Measurements from ENCODE around the gene R3HDM4. TPM values are rescaled to one million over a fixed set of nuclear protein-coding genes. Genes with fewer than 3 reads are reported as not detected.
"Not testable (repeated sequence)": the region's sequence is repeated elsewhere in the genome, so short reads cannot be mapped to it uniquely, and the experiment has no call there.

The R3HDM4 gene
- total RNA-seq, 2 donors from 2014 or later = 19.5 to 30.4 TPM

DNA sequence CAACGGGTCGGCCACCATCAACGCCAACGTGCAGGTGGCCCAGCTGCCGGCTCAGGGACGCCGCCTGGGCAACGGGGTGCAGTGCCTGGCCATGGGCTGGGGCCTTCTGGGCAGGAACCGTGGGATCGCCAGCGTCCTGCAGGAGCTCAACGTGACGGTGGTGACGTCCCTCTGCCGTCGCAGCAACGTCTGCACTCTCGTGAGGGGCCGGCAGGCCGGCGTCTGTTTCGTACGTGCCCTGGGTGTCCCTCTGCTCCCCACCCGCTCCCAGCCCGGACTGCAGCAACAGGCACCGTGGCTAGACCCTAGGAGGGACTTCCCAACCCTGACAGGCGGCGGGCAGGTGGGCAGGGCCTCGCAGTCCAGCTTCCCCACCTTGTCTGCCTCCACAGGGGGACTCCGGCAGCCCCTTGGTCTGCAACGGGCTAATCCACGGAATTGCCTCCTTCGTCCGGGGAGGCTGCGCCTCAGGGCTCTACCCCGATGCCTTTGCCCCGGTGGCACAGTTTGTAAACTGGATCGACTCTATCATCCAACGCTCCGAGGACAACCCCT lies 57.4 kb downstream of the R3HDM4 start:
- TF ChIP-seq, protein P1, sequence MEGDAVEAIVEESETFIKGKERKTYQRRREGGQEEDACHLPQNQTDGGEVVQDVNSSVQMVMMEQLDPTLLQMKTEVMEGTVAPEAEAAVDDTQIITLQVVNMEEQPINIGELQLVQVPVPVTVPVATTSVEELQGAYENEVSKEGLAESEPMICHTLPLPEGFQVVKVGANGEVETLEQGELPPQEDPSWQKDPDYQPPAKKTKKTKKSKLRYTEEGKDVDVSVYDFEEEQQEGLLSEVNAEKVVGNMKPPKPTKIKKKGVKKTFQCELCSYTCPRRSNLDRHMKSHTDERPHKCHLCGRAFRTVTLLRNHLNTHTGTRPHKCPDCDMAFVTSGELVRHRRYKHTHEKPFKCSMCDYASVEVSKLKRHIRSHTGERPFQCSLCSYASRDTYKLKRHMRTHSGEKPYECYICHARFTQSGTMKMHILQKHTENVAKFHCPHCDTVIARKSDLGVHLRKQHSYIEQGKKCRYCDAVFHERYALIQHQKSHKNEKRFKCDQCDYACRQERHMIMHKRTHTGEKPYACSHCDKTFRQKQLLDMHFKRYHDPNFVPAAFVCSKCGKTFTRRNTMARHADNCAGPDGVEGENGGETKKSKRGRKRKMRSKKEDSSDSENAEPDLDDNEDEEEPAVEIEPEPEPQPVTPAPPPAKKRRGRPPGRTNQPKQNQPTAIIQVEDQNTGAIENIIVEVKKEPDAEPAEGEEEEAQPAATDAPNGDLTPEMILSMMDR (IDR thresholded peaks at IDR 0.05) = no peak
- Histone ChIP-seq H3K4me3 (no peak overlapping the region), H3K27ac (no peak overlapping the region), H3K27me3 (peaks cover 0 to 11% of the 10 kb centered on the region in 2 donors), H3K9me3 (no peaks in the 10 kb centered on the region), H3K36me3 (no peaks in the 10 kb centered on the region), H3K4me1 (peaks cover 0 to 19% of the 10 kb centered on the region in 2 donors)
- no peak for DNase-seq (ENCODE audit: low spot score)

DNA sequence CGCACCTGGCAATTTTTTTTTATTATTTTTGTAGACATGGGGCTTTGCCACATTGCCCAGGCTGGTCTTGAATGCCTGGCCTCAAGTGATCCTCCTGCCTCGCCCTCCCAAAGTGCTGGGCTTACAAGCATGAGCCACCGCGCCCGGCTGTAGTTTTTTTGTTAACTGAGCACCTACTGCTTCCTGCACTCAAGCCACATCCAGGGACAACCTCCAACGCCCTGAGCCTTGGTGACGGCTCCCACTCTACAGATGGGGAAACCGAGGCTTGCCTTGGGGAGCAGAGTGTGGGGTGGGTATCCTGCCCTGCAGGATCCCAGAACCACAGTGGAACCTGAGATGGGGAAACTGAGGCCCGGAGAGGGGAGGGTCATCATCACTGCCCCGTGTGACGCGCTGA lies 57.9 kb downstream of the R3HDM4 start:
- H3K27ac ChIP-seq = no peak overlapping the region
- TF ChIP-seq, protein P1 (IDR thresholded peaks at IDR 0.05) = no peak
- DNase-seq (ENCODE audit: low spot score) = no peak
- peaks cover 0 to 6% of the 10 kb centered on the region in 2 donors for H3K27me3 ChIP-seq
- no peak overlapping the region for H3K4me3 ChIP-seq
- peaks cover 0 to 15% of the 10 kb centered on the region in 2 donors for H3K4me1 ChIP-seq
- no peaks in the 10 kb centered on the region for H3K9me3 ChIP-seq
- H3K36me3 ChIP-seq = no peaks in the 10 kb centered on the region

DNA sequence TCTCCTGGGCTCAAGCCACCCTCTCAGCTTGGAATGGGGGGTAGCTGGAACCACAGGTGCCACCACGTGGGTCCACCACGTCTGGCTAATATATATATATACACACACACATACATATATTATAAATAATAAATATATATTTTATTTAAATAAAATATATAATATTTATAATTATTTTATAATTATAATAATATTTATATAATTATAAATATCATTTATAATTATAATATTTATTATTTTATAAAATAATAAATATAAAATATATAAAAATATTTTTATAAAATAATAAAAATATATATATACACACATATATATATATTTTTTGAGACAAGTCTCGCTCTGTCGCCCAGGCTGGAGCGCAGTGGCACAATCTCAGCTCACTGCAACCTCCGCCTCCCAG lies 58.5 kb downstream of the R3HDM4 start:
- Histone ChIP-seq H3K4me1 (peaks cover 0 to 12% of the 10 kb centered on the region in 2 donors), H3K4me3 (no peak overlapping the region), H3K36me3 (no peaks in the 10 kb centered on the region), H3K27me3 (peaks cover 0 to 5% of the 10 kb centered on the region in 2 donors), H3K9me3 (no peaks in the 10 kb centered on the region), H3K27ac (no peak overlapping the region)
- TF ChIP-seq, protein P1 (IDR thresholded peaks at IDR 0.05) = no peak
- DNase-seq (ENCODE audit: low spot score) = no peak

DNA sequence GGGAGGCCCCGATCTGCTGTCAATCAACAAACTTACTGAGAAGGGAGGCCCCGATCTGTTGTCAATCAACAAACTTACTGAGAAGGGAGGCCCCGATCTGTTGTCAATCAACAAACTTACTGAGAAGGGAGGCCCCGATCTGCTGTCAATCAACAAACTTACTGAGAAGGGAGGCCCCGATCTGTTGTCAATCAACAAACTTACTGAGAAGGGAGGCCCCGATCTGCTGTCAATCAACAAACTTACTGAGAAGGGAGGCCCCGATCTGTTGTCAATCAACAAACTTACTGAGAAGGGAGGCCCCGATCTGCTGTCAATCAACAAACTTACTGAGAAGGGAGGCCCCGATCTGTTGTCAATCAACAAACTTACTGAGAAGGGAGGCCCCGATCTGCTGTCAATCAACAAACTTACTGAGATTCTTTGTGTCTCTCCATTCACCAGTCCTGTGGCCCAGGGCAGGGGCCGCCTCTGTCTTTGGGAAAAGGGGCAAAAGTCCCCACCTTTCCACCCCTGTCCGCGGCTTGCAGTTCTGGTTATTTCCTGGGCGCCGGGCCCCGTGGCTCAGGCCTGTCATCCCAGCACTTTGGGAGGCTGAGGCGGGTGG lies 59.3 kb downstream of the R3HDM4 start:
- H3K4me1 ChIP-seq = peaks cover 0 to 12% of the 10 kb centered on the region in 2 donors
- H3K27me3 ChIP-seq = not testable (repeated sequence)

DNA sequence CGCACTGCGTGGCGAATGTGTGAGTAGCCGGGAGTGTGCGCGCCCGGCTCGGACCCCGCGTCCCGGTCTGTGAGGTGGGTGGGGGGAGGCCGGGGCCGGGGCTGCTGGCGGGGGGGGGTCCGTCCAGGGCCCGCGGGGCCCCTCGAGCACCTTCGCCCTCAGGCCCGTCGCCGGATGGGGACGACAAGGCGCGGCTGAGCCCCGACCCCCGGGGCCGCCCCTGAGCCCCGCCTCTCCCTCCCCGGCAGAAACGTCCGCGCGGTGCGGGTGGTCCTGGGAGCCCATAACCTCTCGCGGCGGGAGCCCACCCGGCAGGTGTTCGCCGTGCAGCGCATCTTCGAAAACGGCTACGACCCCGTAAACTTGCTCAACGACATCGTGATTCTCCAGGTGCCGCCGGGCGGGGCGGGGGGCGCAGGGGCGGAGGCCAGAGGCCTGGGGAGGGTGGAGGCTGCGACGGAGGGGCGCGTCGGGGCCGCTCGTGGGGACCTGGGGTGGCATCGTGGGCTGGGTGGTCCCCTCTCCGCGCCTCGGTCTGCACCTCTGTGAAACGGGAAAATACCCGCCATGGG lies 59.9 kb downstream of the R3HDM4 start:
- DNase-seq (ENCODE audit: low spot score) = no peak
- no peaks in the 10 kb centered on the region for H3K9me3 ChIP-seq
- H3K4me1 ChIP-seq = peaks cover 0 to 16% of the 10 kb centered on the region in 2 donors
- no peak overlapping the region for H3K27ac ChIP-seq
- H3K27me3 ChIP-seq = peaks cover 0 to 5% of the 10 kb centered on the region in 2 donors
- TF ChIP-seq, protein P1 (IDR thresholded peaks at IDR 0.05) = no peak
- H3K4me3 ChIP-seq = no peak overlapping the region
- H3K36me3 ChIP-seq = no peaks in the 10 kb centered on the region

More for the DNA sequence above, 59.3 kb downstream of the R3HDM4 start:
- DNase-seq (ENCODE audit: low spot score); H3K27ac ChIP-seq; H3K4me3 ChIP-seq; H3K9me3 ChIP-seq; H3K36me3 ChIP-seq: not testable (repeated sequence)

DNA sequence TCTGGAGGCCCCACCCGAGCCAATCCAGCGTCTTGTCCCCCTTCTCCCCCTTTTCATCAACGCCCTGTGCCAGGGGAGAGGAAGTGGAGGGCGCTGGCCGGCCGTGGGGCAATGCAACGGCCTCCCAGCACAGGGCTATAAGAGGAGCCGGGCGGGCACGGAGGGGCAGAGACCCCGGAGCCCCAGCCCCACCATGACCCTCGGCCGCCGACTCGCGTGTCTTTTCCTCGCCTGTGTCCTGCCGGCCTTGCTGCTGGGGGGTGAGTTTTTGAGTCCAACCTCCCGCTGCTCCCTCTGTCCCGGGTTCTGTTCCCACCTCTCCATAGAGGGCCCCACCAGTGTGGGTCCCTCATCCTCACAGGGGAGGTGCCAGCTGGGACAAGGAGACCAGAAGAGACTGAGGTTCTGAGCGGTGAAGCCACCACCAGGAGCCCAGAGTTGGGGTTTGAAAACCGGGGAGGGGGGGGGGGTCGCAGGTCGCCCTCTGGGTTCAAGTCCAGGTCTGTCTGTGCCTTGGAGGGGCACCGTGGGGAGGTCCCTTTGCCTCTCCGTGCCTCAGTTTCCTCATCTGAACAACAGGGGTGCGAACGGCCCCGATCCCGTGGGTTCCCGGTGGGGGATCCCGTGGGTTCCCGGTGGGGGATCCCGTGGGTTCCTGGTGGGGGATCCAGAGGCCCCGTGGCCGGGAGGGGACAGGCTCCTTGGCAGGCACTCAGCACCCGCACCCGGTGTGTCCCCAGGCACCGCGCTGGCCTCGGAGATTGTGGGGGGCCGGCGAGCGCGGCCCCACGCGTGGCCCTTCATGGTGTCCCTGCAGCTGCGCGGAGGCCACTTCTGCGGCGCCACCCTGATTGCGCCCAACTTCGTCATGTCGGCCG lies 60.6 kb downstream of the R3HDM4 start, which contains the start of gene ELANE:
Gene ELANE, plus strand, starts transcription at position 168 of the 878 bp plus-strand sequence. Its CDS starts 26 bp downstream, at position 194.
- H3K4me3 ChIP-seq = peak within 1 kb of the TSS in 1 of 2 donors; percentile 21
- H3K4me1 ChIP-seq = peaks cover 0 to 23% of the 10 kb centered on the region in 2 donors
- H3K36me3 ChIP-seq = no peaks in the 10 kb centered on the region
- peak within 1 kb of the TSS; percentile 68 to 84 for H3K27ac ChIP-seq
- H3K27me3 ChIP-seq = peaks cover 0 to 5% of the 10 kb centered on the region in 2 donors
- TF ChIP-seq, protein P1 (IDR thresholded peaks at IDR 0.05) = no peak
- no peak for DNase-seq (ENCODE audit: low spot score)
- H3K9me3 ChIP-seq = no peaks in the 10 kb centered on the region

Data from right atrium auricular region (tissue), 2 donors.